Neuronal stem cell (in vitro differentiated cells): Measurements from ENCODE around the gene DRAP1.
"Not testable (repeated sequence)": the region's sequence is repeated elsewhere in the genome, so short reads cannot be mapped to it uniquely, and the experiment has no call there.

ENCODE experiments used
- DNase-seq: peaks from one replicate; pipeline ENCODE4 v3.0.0-alpha.2; 2013; ENCODE audit warnings: low spot score
- H2AFZ ChIP-seq: one replicate; pipeline ENCODE4 v1.6.1; 2013; ENCODE audit warnings: mild to moderate bottlenecking, low read length, inconsistent platforms
- H2AK5ac ChIP-seq: 2 replicates; pipeline ENCODE4 v1.6.1; 2013; ENCODE audit warnings: low read depth, mild to moderate bottlenecking, inconsistent platforms, low read length, moderate library complexity, mixed read lengths
- H2BK120ac ChIP-seq: 2 replicates; pipeline ENCODE4 v1.6.1; 2013; ENCODE audit warnings: low read depth, mild to moderate bottlenecking, inconsistent platforms, low read length, moderate library complexity, mixed read lengths
- H2BK12ac ChIP-seq: one replicate; pipeline ENCODE4 v1.6.1; 2013; ENCODE audit warnings: low read length, inconsistent platforms
- H2BK15ac ChIP-seq: 2 replicates; pipeline ENCODE4 v1.6.1; 2013; ENCODE audit warnings: mild to moderate bottlenecking, low read length, inconsistent platforms, mixed read lengths
- H2BK5ac ChIP-seq: one replicate; pipeline ENCODE4 v1.6.1; 2013; ENCODE audit warnings: inconsistent platforms, mild to moderate bottlenecking, low read length, moderate library complexity
- H3K14ac ChIP-seq: one replicate; pipeline ENCODE4 v1.6.1; 2013; ENCODE audit warnings: low read length, inconsistent platforms
- H3K18ac ChIP-seq: 2 replicates; pipeline ENCODE4 v1.6.1; 2013; ENCODE audit warnings: low read length, inconsistent platforms
- H3K23ac ChIP-seq: 2 replicates; pipeline ENCODE4 v1.6.1; 2013; ENCODE audit warnings: low read depth, mild to moderate bottlenecking, mixed read lengths, low read length, inconsistent platforms; ENCODE audit not compliant: poor library complexity
- H3K27ac ChIP-seq: replicated peaks from 3 replicates; pipeline ENCODE4 v1.5.1; 2013; ENCODE audit warnings: low read length, inconsistent platforms
- H3K27me3 ChIP-seq, 3 experiments: 2 replicates each; pipeline ENCODE4 v1.6.1; 2013; ENCODE audit warnings: low read length in 3 of 3, mild to moderate bottlenecking in 2 of 3, inconsistent platforms in 1 of 3, low read depth in 1 of 3, mixed read lengths in 1 of 3, moderate library complexity in 1 of 3; ENCODE audit not compliant: control insufficient read depth in 3 of 3, insufficient read depth in 3 of 3
- H3K36me3 ChIP-seq, 2 donors: replicated peaks in 1 of 2; 2 replicates each; pipeline ENCODE4 v1.6.1; 2013; ENCODE audit warnings: low read length in 2 of 2; ENCODE audit not compliant: control insufficient read depth in 2 of 2, insufficient read depth in 2 of 2
- H3K4ac ChIP-seq: 2 replicates; pipeline ENCODE4 v1.6.1; 2013; ENCODE audit warnings: inconsistent platforms, mild to moderate bottlenecking, low read length, moderate library complexity
- H3K4me1 ChIP-seq, 2 donors: 1 replicate in 1 of 2; 2 replicates in 1 of 2; pipeline ENCODE4 v1.6.1; 2013; ENCODE audit warnings: low read length in 2 of 2, low read depth in 1 of 2; ENCODE audit not compliant: control insufficient read depth in 2 of 2, insufficient read depth in 1 of 2
- H3K4me2 ChIP-seq: one replicate; pipeline ENCODE4 v1.6.1; 2013; ENCODE audit warnings: mild to moderate bottlenecking, low read length, inconsistent platforms; ENCODE audit not compliant: insufficient read depth, poor library complexity, severe bottlenecking
- H3K4me3 ChIP-seq, 2 donors: 2 replicates each; pipeline ENCODE4 v1.5.1; 2013; ENCODE audit warnings: low read length in 2 of 2, mild to moderate bottlenecking in 2 of 2, inconsistent platforms in 1 of 2, moderate library complexity in 1 of 2
- H3K79me1 ChIP-seq: one replicate; pipeline ENCODE4 v1.6.1; 2013; ENCODE audit warnings: low read depth, mild to moderate bottlenecking, inconsistent platforms, low read length, moderate library complexity
- H3K9ac ChIP-seq: one replicate; pipeline ENCODE4 v1.6.1; 2013; ENCODE audit warnings: mild to moderate bottlenecking, low read depth, low read length, inconsistent platforms; ENCODE audit not compliant: poor library complexity
- H3K9me3 ChIP-seq, 2 donors: replicated peaks in 1 of 2; 2 replicates each; pipeline versions ENCODE3 to v1.6.1; 2013; ENCODE audit warnings: low read length in 2 of 2, mild to moderate bottlenecking in 2 of 2, inconsistent platforms in 1 of 2, low read depth in 1 of 2, mixed read lengths in 1 of 2, moderate library complexity in 1 of 2; ENCODE audit not compliant: control insufficient read depth in 2 of 2, insufficient read depth in 1 of 2
- H4K8ac ChIP-seq: one replicate; pipeline ENCODE4 v1.6.1; 2013; ENCODE audit warnings: low read depth, mild to moderate bottlenecking, inconsistent platforms, low read length, moderate library complexity
- H4K91ac ChIP-seq: one replicate; pipeline ENCODE4 v1.6.1; 2013; ENCODE audit warnings: low read length, low read depth, mild to moderate bottlenecking, inconsistent platforms; ENCODE audit not compliant: poor library complexity
- WGBS, 2 donors: extraction: QIAGEN DNeasy Blood & Tissue Kit; methylation state at CpG; one replicate each; pipeline ENCODE4 v1.1.7; 2013; ENCODE audit warnings: missing lambda C conversion rate in 2 of 2, mixed read lengths in 1 of 2; ENCODE audit not compliant: insufficient read length in 2 of 2, insufficient replicate concordance in 1 of 2; ENCODE audit errors: extremely low coverage in 2 of 2; 5-methylcytosine and 5-hydroxymethylcytosine counted together

DRAP1 gene

GRCh38 chr11:65946655-65947054, 27.4 kb downstream of the DRAP1 start:
- H3K27me3 ChIP-seq, result no peaks in the 10 kb centered on the region
- peak overlapping the region; percentile 54 for H2BK15ac ChIP-seq
- H3K18ac ChIP-seq, result no peak overlapping the region
- no peak for DNase-seq
- no CpG with 5 or more reads among the region's 4 CpGs for WGBS, 2 donors
- no peak overlapping the region for H3K4ac ChIP-seq
- no peak overlapping the region for H2BK5ac ChIP-seq
- peaks cover 0 to 2% of the 10 kb centered on the region in 2 donors for H3K36me3 ChIP-seq
- H3K4me1 ChIP-seq, result peaks cover 18% of the 10 kb centered on the region in 2 donors
- no peaks in the 10 kb centered on the region for H3K9me3 ChIP-seq
- no peak overlapping the region for H2AFZ ChIP-seq
- H2BK120ac ChIP-seq, result peak overlapping the region; percentile 94
- no peak overlapping the region for H3K27ac ChIP-seq
- H3K14ac ChIP-seq, result no peak overlapping the region
- no peaks in the 10 kb centered on the region for H3K79me1 ChIP-seq
- H3K9ac ChIP-seq, result no peak overlapping the region
- peak overlapping the region; percentile 2 for H3K4me2 ChIP-seq
- peak overlapping the region; percentile 98 for H4K91ac ChIP-seq
- H3K4me3 ChIP-seq, result peak overlapping the region in 1 of 2 donors; percentile 46
- peak overlapping the region; percentile 98 for H2AK5ac ChIP-seq
- peak overlapping the region; percentile 33 for H2BK12ac ChIP-seq
- H3K23ac ChIP-seq, result no peak overlapping the region
- H4K8ac ChIP-seq, result no peak overlapping the region

DNA sequence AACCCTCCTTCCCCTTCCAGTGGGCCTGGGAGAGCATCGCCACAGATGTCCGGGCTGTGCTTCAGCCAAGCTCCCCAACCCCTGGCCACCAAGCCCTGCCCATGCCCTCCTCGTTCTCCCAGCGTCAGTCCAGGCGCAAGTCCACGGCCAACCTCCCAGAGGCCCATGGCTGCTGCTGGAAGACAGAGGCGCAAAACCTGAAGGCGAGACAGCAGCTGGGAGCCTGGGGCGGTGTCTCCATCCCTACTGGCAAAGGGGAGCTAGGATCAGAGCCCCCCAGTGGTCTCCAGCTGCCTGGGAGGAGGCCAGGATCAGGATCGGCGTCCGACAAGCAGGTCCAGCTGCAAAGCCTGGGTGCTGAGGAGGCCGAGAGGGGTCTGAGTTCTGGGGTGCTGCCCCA, 27.9 kb downstream of the DRAP1 start:
- H3K4me2 ChIP-seq, result no peak overlapping the region
- peak overlapping the region; percentile 98 for H4K91ac ChIP-seq
- H3K23ac ChIP-seq, result peak overlapping the region; percentile 17
- no peak for DNase-seq
- no peaks in the 10 kb centered on the region for H3K9me3 ChIP-seq
- peak overlapping the region; percentile 66 for H2BK5ac ChIP-seq
- peak overlapping the region; percentile 54 for H2BK15ac ChIP-seq
- no peak overlapping the region for H2AFZ ChIP-seq
- WGBS, 2 donors, result no CpG with 5 or more reads among the region's 13 CpGs
- peaks cover 18% of the 10 kb centered on the region in 2 donors for H3K4me1 ChIP-seq
- no peak overlapping the region for H3K9ac ChIP-seq
- H3K27me3 ChIP-seq, result no peaks in the 10 kb centered on the region
- no peak overlapping the region for H3K27ac ChIP-seq
- peak overlapping the region; percentile 94 for H2BK120ac ChIP-seq
- H4K8ac ChIP-seq, result no peak overlapping the region
- H3K4me3 ChIP-seq, result peak overlapping the region in 1 of 2 donors; percentile 62
- H3K4ac ChIP-seq, result no peak overlapping the region
- no peak overlapping the region for H3K14ac ChIP-seq
- H2BK12ac ChIP-seq, result peak overlapping the region; percentile 33
- peak overlapping the region; percentile 64 for H3K18ac ChIP-seq
- H3K79me1 ChIP-seq, result no peaks in the 10 kb centered on the region
- H3K36me3 ChIP-seq, result peaks cover 0 to 2% of the 10 kb centered on the region in 2 donors
- peak overlapping the region; percentile 98 for H2AK5ac ChIP-seq

DNA sequence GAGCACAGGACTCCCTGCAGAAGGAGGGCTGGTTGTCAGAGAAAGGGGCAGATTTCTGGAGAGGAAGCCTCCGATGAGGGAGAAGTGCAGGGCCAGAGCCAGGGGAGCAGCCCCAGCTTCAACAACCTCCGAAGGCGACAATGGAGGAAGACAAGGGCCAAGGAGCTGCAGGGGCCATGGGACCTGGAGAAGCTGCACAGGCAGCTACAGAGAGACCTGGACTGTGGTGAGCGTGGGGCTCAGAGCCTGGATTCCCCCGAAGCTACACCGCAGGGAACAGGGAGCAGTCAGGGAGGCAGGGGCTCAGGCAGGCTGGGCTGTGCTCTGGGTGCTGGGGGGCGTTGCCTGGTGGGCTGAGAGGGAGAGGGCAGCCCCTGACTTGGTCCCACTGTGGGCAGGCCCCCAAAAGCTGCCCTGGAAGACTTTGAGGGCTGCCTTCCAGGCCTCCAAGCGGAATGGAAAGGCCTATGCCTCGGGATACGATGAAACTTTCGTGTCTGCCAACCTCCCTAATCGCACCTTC, 28.4 kb downstream of the DRAP1 start:
- Histone ChIP-seq H2BK120ac (no peak overlapping the region), H4K91ac (no peak overlapping the region), H3K4me1 (peaks cover 18% of the 10 kb centered on the region in 2 donors), H2BK5ac (peak overlapping the region; percentile 66), H2BK15ac (no peak overlapping the region), H3K14ac (no peak overlapping the region), H2BK12ac (no peak overlapping the region), H3K9ac (peak overlapping the region; percentile 60), H3K27ac (no peak overlapping the region), H3K4ac (no peak overlapping the region), H3K23ac (peak overlapping the region; percentile 17), H2AFZ (no peak overlapping the region), H3K4me2 (no peak overlapping the region), H3K9me3 (no peaks in the 10 kb centered on the region), H4K8ac (no peak overlapping the region), H2AK5ac (no peak overlapping the region), H3K27me3 (no peaks in the 10 kb centered on the region), H3K79me1 (no peaks in the 10 kb centered on the region), H3K4me3 (no peak overlapping the region), H3K18ac (peak overlapping the region; percentile 64), H3K36me3 (peaks cover 0 to 2% of the 10 kb centered on the region in 2 donors)
- no peak for DNase-seq
- no CpG with 5 or more reads among the region's 12 CpGs for WGBS, 2 donors

- not testable (repeated sequence) for H2AK5ac ChIP-seq, H2BK5ac ChIP-seq, H4K8ac ChIP-seq, H2BK12ac ChIP-seq, H2BK120ac ChIP-seq, H4K91ac ChIP-seq, H3K4ac ChIP-seq, H3K14ac ChIP-seq, H3K9me3 ChIP-seq, H3K18ac ChIP-seq, H3K36me3 ChIP-seq, H2AFZ ChIP-seq, H3K9ac ChIP-seq, H3K23ac ChIP-seq, H3K4me2 ChIP-seq, H3K4me3 ChIP-seq, DNase-seq, H3K4me1 ChIP-seq, H3K27ac ChIP-seq, H3K79me1 ChIP-seq, H3K27me3 ChIP-seq, H2BK15ac ChIP-seq
- no CpG with 5 or more reads among the region's 5 CpGs for WGBS, 2 donors
Observed at GRCh38 chr11:65950711-65951110, 31.5 kb downstream of the DRAP1 start.
